HG03460 (cell line): ENCODE results near the gene BABAM1.

ENCODE experiments used
- ATAC-seq: cut with Tn5 transposase; IDR thresholded peaks from one replicate; pipeline ENCODE4 v1.9.1; 2021; ENCODE audit not compliant: unreplicated experiment

Gene BABAM1

DNA sequence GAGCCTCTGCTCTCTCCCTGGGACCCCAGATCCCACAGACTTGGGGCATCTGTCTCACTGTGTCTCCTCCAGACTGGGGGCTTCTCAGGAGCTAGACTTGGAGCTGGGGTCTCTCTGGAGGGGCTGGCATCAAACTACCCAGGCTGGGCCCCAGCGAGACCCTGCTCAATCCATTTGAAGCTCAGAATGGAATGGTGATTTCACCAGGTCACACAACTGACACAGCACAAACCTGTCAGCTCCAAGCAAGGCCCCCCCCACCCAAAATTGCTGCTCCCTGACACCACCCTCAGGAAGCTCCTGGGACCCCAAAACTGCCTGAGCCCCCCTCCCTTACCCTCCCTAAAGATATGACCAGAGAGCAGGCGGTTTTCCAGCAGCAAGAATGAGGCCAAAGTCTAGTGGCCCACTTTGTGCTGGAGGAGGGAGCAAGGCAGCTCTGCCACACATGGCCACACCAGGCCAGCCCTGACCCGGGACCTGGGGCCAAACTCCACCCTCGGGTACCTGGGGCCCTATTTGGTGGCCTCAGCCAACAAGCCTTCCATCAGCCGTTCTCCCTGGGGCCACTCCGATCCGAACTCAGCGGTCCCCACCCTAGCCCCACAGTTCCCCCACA lies 23.9 kb upstream of the BABAM1 start:
- ATAC-seq = no peak

DNA sequence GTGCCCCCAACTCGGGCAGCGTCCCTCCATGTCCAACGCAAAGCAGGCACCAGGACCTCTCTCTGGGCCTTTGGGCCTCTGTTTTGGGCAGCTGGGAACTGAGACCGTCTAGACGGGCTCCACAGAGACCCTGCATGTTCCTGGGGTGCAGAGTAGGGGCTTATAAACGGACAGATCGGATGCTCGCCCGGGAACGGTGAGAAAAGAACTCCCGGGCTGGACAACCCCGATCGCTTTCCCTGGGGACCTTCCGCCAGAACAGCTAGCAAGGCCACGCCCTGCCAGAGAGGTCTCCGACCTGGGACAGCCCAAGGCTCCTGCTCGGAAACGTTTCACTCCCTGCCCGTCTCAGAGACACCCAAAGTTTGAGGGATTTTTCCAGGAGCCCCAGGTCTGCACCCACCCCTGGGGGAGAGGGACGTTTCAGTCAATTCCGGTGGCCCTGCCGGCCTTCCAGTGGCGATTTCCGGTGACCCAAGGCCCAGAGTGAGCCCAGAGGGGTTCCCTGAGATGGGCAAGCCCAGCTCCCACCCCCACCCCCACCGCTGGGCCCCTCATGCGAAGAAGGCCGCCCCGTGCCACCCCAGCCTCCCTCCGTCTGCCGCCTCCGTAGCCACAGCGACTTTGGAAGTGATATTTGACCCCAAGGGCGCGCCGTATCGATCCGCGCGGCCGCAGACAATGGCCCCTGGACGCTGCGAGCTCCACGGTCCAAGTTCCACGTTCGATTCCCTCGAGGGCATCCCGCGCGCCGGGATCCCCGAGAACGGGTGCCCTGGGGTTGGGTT lies 23.2 kb upstream of the BABAM1 start:
- ATAC-seq = no peak

DNA sequence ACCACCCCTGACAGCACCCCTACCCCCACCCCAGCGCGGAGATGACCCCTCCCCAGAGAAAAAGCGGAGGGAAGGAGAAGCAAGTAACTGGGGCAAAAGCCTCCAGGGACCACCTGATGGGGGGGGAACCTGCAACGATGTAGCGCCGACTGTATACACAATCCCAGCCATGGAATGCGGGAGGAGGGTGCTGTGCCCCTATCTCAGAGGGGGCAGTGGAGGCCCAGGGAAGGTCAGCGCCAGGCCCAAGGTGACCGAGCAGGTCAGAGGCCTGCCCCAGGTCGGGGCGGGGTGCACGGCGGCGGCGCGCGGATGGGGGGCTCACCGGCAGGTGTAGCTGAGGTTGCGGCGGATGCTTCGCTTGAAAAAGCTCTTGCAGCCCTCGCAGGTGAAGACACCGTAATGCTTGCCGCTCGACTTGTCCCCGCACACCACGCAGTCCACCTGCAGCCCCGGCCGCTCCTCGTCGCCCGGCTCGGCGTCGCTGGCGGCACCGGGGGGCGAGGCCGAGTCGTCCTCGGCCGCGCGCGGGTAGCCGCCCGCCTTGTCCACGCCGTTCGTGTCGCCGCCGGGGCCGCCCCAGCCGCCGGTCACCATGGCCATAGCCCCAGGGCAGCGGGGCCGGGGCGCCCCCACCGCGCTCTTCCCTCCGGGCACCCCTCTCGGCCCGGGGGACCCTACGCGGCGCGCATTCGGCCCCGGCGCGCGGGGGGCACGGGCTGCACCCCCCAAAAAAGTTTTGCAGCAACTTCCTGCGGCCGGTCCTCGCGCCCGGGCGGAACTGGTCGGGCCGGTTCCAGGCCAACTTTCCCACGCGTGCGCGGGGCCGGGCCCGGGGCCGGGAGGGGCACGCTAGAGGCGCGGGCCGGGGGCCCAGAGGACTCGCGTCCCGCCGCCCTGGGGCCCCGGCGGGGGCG lies 22.4 kb upstream of the BABAM1 start:
- ATAC-seq = no peak

DNA sequence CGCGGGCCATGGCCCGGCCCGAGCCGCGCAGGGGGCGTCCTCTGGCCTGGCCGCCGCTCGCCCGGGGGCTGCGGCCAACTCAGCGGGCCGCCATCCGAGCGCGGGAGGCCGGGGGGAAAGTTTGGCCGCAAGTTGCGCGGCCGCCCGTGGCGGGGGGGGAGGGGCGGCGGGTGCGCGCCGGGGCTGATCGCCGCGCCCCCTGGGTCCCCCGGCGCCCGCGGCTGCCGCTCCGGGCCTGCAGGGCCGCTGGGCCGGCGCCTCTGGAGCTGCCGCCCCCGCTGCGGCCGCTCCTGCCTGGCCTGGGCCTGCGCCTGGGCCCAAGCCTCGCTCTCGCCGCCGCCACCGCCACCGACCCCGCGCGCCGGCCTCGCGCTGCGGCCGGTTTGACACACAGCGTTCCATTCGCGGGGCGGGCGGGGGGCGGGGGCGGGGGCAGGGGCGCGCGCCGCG lies 21.7 kb upstream of the BABAM1 start, which contains the start of gene NR2F6:
TSS of gene NR2F6 (minus strand) at position 385 of the 450 bp plus-strand sequence. CDS start 699 bp downstream, outside the sequence.
- ATAC-seq = peak; percentile 16

DNA sequence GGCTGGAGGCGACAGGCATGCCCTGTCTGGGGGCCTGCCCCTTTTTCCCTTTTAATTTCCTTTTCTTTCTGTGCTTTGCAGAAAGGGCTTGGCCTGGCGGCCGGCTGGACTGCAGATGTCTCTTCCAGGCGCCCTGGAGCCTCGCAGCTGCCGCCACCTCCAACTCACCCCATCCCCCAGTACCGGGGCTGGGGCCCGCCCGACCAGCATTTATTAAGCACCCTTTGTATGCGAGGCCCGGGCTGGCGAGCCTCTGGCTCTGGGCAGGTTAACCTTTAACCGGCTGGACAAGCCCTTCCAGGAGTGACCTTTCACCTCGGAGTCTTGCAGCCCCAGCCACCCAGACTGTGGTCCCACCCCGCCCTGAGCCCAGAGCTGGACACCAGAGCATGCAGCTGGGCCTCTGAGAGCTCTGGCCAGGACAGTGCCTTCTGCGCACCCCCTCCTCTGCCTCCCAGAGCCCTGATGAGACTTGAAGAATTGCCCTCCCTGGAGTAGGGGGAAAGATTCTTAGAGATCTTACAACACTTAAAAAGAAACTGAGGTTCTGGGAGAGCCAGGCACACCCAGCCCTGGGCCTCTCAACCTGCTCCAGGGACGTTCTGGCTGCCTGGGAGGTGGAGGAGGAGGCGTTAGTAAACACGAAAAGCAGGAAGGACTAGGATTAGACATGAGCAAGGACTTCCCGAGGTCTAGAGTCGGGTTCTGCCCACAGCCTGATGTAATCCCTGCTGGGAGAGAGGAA lies 20.4 kb upstream of the BABAM1 start:
- ATAC-seq = no peak

DNA sequence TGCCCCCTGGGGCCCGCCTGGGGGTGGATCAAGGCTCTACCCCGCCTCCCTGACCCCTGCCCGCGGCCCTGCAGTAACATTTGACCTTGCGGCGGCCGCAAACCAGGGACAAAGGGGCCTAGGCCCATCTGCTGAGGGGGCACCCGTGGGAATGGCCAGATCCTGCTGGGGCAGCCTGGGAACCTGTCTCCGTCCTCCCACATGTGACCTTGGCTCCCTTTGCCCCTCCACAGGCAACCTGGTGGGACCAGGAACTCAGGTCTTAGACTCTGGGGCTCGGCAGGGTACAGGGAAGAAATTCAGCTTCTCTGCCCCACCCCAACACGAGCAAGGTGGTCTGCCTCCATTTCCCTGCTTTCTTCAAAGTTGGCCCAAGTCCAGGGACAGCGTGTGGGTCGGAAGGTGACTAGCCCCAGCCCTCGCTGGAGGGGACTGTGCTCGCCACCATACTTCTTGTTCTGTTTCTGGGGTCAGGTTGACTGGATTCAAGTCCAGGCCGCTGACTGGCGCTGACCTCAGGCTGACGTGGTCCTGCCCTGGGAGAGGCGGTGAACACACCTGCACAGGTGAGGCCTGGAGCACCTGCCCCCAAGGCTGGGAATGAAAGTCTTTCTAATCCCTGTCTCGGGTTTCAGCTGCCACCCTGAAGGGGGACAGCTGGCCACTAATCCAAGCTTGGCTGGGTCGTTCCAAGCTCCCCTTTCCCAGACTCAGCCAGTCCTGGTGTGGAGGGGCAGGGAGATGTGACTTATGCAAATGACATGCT lies 19.0 kb upstream of the BABAM1 start:
- ATAC-seq = no peak

DNA sequence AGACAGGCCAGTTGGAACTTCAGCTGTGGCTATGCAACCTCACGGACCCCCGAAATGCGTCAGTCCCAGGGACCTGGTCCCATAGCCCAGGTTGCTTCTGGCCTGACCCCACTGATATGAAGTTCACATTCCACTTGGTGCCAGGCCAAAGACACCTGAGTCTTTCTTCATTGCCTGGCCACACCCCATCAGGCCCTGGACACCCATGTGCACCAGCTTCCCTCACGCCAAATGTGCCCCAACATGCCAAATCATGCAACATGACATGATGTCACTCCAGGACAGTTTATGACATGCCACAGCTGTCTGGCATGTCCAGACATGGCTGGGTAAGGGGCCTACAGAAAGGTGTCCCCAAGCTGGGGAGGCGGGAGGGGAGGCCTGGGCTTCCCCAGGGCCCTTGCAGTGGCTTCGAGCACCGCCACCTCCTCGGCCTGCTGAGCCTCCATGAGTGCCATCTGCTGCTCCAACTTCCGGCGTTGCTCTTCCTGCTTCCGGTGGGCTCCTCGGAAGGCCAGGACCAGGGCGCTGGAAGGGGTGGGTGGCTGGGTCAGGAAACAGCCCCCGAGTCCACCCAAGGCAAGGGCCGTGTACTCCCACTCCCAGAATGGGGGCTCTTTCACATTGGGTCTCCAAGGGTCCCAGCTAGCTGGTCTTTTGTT lies 17.2 kb upstream of the BABAM1 start:
- ATAC-seq = no peak

DNA sequence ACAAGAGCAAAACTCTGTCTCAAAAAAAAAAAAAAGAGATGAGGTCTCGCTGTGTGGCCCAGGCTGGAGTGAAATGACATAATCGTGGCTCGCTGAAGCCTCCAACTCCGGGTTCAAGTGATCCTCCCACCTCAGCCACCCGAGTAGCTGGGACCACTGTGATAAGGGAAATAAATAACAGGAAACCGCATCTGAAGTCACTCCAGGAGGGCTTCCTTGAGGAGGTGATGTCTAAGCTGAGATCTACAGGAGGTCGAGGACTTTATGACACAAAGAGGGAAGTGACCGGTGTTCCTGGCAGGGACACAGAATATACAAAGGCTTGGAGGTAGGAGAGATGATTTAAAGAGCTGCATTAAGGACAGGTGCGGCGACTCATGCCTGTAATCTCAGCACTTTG lies 12.6 kb upstream of the BABAM1 start:
- ATAC-seq = no peak

DNA sequence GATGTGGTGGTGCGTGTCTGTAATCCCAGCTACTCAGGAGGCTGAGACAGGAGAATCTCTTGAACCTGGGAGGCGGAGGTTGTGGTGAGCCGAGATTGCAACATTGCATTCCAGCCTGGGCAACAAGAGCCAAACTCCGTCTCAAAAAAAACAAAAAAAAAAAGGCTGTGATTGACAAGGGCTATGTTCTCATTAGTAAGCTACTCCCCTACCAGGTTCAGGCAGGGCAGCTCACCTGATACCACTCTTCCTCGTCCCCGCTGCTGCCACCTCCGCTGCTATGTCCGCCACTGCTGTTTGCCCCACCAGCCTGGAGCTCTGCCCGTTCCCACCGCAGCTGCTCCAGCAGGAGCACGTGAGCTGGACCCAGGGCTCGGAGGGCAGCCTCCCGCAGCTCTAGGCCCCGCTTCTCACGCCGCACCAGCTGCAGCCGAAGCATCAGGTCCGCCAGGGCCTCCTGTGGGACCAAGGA lies 12.1 kb upstream of the BABAM1 start:
- no peak for ATAC-seq

DNA sequence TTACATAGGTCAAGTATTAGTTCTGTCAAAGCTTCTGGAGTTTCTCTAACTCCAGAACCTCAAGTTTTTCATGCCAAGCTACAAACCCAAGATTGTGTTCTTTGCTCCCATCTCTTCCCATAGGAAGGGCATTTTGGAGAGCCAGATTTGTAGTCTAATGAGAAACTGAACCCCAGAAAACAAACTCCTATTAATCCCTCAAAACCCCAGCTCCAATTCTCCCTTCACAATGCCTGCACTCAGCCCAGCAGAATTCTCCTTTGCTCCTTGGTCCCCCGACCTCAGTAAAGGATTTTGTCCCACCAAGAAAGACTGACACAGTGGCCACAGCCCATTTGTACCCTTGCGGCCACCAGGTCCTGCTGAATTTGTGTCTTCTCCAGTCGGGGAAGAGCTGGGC lies 11.1 kb upstream of the BABAM1 start:
- no peak for ATAC-seq

DNA sequence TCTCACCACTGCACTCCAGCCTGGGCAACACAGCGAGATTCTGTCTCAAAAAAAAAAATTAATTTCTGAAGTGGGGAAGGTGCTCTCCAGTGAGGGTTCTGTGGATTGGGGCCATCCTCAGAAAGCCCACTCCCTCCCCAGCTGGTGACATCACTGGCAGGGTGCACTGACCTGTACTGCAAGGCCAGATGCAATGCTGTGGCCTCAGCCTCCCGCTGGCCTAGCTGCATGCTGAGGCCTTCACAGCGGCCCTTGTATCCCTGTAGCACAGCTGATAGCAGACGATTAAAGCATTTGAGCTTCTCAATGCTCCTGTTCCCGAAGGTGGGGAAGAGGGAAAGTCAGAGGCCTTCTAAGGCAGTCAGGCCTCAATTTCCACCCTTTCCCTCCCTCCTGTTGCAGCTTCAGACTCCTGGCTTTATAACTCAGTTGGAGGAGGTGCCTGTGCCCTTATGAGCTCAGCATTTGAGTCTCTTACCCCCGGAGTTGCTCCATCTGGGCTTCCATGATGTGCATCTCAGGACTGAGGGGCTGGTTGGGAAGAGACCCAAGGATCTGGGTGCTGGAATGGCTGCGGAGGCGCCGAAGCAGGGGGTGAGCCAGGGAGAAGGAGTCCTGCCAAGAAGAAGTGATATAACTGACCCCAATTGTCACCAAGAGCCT lies 8.0 kb upstream of the BABAM1 start:
- no peak for ATAC-seq

DNA sequence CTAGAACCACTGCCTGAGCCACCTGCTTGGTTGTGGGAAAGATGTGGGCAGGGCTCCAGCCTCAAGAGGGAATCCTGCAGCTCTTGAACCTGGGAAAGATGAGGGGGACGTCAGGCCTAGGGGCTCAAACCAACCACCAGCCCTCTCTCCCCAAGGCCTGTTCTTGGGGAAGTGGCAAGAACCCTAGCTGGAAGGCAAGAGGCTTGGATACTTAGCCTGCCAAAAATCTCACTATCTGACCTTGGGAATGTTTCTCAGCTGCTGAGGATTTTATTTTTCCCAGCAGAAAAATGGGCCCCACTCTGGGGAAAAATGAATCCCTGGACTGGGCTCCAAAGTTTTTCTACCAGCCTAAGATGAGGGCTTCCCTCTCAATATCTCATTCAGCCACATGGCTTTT lies 7.3 kb upstream of the BABAM1 start:
- no peak for ATAC-seq

DNA sequence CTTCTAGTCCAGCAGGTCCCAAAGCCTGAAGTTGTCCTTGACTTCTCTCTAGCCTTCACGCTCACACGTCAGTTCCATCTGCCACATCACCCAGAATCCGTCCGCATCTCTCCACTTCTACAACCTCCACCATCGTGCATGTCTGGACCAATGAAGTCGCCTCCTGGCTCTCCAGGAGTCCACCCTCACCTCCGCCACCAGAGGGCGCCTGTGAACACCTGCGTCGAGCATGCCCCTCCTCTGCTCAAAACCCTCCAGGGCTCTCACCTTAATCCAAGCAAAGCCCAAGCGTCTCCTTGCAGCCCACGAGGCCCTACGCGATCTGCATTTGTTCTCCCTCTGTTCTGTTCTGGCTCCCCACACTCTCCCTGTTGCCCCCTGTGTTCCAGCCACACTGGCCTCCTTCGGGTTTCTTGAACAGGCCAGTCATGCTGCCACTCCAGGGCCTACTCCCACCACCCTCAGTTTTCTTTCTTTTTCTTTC lies 6.4 kb upstream of the BABAM1 start:
- no peak for ATAC-seq

DNA sequence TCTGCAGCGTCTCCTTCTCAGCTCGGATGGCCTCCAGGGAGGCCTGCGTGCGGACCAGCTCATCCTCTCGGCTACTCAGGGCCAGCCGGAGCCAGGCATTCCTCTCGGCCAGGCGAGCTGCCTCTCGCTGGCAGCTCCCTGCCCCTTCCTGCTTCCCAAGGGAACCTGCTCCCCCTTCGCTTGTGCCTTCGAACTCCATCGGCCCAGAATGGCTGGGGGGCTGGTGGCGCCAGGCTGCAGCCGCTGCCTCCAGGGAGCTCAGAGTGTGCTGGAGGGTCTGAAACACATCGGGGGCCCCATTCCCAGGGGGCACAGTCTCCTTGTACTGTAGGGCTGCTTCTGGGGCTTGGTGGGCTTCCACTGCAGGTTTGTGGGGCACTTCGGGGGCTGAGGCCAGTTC lies 4.7 kb upstream of the BABAM1 start:
- no peak for ATAC-seq

DNA sequence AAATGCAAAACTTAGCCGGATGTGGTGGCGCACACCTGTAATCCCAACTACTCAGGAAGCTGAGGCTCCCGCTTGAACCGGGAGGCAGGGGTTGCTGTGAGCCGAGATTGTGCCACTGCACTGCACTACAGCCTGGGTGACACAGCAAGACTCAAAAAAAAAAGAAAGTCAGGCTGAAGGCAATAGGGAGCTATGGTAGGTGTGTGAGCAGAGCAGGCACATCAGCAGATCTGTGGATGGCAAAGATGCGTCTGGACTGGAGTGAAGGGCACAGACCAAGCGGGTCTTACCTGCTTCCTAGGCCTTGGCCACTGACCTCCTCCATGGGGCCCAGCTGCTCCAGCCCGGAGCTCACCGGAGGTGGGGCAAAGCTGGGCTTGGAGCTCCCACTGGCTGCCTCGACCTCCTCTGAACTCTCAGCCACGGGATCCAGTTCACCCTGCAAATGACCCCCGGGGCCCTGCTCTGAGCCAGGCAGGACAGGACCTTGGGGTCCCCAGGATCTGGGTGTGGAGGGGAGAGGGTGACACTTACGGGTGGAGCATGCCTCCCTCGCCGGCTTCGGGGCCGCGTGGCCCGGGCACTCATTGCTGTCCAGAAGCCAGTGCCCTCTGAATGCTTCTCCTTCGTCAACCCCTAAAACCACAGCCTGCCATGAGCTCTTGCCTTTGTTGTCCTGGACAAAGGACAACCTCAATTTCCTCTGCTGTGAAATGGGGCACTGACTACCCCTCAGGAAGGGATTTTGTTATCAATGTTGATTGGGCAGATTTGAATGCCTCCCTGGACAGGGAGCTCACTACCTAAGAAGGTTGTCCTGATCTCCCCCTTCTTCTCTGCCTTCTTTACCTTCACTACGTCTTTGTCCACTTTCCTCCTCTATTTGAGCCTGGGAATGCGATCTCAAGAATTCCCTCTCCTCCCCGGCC lies 3.3 kb upstream of the BABAM1 start:
- no peak for ATAC-seq

DNA sequence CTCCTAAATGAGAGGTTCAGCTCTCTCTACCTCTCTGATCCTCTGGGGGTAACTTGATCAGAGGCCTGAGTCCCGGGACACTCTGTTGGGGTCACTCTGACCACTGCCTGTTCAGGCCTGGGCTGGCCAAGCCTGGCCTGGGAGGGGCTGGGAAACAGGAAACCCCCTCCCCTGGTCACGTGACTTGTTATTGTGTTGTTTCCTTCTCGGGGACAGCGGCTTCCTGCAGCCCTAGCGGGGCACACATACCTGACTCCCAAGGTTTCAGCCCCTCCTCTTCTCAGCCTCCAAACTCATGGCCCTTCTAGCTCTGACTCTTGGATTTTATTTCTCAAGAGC lies 2.6 kb upstream of the BABAM1 start, which contains the start of gene USHBP1:
TSS of gene USHBP1 (minus strand) at position 105 of the 339 bp plus-strand sequence. CDS start 446 bp downstream, outside the sequence.
- ATAC-seq = no peak

DNA sequence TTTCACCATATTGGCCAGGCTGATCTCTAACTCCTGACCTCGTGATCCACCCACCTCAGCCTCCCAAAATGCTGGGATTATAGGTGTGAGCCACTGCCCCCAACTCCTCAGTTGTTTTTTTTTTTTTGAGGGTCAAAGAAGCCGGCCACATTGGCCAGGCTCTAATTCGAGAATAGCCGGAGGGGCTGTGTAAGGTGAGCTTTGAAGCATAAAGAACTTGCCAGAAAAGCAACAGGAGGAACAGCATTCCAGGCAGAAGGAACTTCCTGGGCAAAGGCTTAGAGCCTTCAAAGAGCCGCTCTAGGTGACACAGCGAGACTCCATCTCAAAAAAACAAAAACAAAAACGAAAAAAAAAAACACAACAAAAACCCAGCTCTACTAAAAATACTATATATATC lies 1.2 kb upstream of the BABAM1 start:
- ATAC-seq = no peak

DNA sequence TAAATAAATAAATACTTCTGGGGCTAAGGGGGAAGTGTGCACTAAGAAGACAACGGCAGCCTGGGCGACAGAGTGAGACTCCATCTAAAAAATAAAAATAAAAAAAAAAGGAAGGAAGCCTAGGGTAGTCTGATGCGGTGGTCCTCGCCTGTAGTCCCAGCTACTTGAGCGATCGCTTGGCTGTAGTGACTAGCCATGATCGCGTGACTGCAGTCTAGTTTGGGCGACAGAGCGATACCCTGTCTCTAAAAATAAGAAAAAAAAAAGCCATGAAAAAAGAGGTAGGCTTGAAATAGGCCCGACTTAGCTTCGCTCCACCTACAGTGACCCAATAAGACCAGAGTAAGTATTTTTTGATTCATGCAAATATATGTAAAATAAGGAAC lies 661 bp upstream of the BABAM1 start:
- ATAC-seq = peak; percentile 10
